HT-29 (cell line): ENCODE results near the gene AFAP1. TPM values are rescaled to one million over a fixed set of nuclear protein-coding genes. Genes with fewer than 3 reads are reported as not detected.

Experiments used
- DNase-seq: peaks from one replicate; pipeline ENCODE4 v3.0.0-alpha.2; 2015; ENCODE audit warnings: low spot score
- total RNA-seq: library from RNA; depleted of rRNA; stranded (reverse); fragments of >200 nt; shearing (Covaris generic); gene quantifications from 2 replicates; pipeline ENCODE4 v1.2.3, GENCODE V29; 2014

The AFAP1 gene
- total RNA-seq, 1 experiment from 2014 or later = 2.9 TPM

DNA sequence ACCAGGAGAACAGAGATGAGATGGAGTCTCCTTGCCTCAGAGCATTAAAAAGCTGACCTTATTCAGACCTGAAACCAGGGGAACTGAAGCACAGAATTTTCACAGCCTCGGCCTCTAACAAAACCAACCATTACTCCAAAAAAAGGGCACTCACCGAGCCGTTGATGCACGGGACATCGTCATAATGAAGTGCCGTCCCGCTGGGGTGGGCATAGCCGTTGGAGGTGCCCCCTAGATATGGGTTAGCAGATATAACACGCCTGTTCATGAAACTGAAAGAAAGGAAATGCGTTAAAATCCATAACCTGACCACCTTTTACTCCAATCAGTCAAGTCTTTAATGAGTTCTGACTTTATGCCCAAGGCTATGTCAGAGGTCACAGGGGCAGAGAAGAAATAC is 153.6 kb downstream of the AFAP1 start:
- no peak for DNase-seq

DNA sequence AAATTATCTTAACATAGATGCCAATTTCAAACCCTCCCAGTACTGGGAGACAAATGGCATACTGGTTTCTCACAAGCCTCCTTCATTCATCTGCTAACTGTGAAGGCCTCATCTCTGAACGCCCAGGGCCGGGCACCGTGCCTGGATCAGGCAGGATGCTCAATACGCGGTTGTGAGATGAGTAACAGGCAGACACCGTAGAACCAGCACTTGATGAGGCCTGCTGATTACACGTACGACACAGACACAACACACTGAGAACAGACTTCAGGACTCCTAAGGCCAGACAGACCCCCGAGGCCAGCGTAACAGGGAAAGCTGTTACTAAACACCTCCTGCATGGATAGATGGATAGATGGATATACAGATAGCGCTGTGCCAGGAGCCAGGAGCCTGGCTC is 154.6 kb downstream of the AFAP1 start:
- no peak for DNase-seq

DNA sequence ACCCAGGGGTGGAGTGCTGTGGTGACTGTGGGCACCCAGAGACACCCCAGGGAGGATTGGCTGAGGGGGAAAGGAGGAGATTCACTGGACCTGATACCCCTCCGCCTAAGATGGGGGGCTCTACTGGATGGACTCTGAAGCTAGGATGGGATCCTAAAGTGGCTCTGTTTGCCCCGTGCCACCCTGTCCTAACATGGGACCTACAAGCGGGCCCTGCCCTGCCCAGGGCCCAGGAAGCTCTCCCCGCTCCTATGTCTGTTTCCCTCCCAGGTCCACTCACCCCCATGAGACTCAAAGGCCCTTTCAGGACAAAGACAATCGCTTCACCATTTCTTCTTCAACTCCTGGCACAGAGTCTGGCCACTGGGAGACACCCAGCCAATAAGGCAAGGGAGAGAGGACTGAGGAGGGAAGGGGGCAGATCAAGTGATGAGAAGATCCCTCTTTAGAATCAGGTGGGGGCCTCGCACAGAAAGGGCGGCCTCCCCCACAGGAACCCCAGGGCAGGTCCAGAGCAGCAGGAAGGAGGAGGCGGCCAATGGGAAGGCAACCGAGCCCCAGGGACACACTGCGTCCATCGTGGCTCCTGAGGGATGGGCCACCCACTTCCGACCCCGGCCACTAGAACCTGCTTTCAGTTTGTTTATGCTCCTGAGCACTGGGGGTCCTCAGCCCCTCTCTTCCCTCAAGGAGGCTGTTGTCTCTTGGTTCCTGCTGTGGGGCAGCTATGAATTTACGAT is 155.4 kb downstream of the AFAP1 start:
- no peak for DNase-seq

DNA sequence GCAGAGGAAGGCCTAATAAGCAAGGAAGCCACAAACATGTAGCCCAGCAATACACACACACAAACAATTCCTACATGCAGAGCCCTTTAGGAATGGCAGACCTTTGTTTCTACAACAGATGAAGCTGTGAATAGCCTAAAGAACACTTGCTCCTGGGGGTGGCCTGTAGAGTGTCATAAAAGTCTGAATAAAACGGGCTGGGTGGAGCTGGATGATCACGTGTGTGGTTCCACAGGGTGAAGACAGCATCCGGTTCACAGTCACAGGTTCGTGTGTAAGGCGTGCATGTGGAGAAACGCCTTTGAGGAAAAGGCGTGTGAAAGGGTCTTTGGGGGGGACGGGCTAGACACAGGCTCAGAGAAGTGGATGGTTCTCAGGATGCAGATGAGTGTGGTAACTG is 156.1 kb downstream of the AFAP1 start:
- no peak for DNase-seq

DNA sequence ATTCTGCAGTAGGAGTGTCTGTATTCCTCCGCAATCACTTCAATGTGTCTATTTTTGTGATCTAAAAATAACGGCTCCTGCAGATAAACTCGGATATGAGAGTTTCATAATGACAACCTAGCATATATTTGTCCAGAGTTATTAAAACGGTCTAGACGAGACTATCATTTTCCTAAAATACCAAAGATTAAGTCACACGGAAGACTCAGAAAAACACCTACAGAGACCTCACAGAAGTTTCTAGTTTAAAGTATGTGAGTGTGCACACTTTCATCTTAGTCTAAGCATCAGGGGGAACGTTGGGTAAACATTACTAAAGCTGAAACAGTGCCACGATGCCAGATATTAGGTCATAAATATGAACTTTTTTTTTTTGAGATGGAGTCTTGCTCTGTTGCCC is 156.9 kb downstream of the AFAP1 start:
- no peak for DNase-seq

DNA sequence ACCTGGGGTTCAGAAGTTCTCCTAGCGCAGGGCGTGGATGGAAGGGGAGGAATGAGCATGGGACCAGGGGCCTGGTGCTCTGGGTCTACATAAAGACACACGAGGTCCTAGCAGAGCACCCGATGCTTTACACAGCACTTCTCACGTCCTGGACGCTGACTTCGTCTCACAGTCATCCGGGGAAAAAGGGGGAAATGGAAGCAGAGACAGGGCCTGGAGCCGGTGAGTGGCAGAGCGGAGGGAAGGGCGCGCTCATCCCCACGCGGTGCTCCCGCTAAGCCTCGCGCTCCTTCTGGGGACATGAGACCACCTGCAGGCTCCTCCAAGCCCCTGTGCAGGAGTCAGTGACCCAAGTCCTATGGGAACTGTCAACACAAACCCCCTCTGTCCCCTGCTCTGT is 157.7 kb downstream of the AFAP1 start:
- no peak for DNase-seq

DNA sequence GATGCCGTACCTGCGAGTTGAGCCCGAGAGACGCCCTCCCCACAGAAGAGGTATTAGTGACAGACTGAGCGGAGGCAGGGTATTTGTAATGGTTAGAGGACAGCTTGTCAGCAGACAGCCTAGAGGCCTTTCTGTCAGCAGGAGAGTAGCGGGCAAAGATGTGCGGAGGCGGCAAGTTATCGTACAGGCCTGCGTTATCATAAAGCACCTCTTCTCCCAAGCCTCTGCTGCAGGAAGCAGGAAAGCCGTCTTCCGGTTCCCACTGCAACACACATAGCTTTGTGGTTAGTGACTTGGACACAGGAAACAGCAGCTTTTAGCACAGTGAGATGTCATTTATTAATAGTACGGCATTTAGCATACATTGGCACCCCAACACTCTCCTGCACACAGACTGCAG is 158.3 kb downstream of the AFAP1 start:
- no peak for DNase-seq

DNA sequence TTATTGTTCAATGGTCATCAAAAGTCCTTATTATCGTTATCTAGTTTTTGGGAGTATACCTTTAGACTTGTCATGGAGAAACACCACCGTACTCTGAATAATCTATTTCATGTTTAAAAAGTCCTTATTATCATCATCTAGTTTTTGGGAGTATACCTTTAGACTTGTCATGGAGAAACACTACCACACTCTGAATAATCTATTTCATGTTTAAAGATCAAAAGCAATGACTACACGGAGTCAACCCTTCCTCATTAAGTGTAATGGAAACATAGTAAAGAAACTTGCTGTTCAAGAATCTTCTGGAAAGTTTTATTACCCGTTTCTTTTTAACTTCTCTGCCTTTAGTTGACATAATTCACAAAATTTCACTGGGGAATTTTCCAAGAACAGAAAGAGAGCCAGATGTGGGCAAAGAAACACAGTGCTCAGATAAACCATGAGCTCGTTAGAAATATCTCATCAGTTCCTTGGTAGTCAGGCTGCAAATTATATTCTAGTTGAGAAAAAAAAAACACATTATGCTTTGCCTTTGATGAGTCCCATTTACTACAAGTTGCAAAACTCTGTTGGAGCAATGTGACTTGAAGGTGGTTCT is 158.8 kb downstream of the AFAP1 start:
- DNase-seq = no peak

DNA sequence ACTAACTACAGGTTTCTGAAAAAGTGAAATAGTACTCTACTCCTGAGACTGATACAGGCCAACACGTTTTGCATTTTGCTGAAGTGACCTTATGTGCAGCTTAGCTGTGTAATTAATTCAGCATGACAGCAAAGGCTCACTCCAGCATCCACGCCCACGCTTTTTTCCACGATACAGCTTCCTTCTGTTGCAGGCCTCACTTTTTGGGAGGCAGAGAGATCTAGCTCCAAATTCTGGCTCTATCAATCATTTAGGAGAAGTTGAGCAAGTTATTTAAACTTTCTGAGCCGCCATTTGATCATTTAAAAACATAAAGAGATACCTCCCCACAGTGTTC is 160.3 kb downstream of the AFAP1 start:
- no peak for DNase-seq

DNA sequence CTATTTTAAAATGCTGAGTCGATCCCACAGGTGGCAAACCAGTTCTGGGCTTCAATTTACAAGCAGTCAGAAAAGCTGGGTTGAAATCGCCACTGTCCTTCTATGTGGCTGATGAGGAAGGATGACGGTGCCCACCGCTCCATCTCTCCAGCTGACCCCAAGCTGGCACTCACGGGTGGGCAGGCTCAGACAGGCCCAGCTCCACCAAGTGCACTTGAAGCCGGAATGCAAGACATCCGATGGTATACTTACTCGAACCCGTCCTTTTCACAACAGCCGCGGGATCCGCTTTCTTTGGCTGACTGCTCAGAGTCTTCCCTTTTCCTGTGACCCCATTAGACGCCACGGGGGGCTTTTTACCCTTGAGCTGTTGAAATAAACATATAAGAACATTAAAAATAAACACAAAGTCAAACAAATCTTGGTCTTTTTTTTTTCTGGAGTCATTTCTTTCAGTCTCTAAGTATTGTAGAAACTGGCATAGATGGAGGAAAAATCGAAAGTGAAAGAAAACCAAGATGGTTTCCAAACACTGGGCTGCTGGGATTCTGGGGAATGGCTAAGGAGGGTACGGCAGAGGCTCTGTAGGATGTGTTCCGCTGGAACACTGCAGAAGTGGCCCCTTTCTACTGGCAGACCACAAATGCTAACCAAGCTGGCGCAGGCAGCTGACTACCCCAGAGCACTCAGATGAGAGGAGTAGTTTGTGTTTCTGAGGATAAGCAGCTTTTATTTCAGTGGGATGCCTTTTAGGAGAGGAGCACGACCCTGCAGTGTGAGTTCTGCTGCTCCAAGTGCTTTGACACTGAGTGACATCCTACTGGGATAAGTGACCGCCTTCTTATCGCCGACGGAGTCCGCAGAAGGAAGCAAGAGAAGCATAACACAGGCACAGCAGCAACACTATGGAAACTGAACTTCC is 160.9 kb downstream of the AFAP1 start:
- DNase-seq = no peak

DNA sequence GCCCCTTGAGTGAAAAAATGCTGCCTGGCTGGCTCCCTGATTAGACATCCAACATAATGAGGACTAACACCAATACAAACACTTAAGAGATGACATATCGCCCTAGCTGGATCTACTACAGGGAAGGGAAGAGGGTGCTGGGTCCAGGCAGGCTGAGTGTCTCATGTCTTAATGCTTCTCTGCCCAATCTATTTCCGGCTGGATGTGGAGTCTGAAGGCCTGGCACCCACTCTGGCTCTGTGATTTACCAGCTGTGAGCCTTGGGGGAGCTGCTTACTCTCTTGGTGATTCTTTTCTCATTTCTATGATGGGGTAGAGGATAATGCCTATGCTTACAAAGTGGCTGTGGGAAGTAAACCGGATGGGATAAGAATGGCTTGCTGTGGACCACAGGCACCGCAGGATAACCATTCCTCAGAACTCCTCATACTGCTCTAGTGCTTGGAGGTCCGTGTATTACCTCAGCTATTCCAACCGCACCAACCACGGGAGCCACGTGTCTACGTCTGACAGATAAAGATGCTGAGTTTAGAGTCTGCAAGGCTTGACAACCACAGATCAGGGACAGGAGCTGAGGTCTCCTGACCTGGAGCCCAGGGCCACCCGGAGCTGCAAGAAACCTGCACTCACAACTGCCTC is 161.7 kb downstream of the AFAP1 start:
- no peak for DNase-seq

DNA sequence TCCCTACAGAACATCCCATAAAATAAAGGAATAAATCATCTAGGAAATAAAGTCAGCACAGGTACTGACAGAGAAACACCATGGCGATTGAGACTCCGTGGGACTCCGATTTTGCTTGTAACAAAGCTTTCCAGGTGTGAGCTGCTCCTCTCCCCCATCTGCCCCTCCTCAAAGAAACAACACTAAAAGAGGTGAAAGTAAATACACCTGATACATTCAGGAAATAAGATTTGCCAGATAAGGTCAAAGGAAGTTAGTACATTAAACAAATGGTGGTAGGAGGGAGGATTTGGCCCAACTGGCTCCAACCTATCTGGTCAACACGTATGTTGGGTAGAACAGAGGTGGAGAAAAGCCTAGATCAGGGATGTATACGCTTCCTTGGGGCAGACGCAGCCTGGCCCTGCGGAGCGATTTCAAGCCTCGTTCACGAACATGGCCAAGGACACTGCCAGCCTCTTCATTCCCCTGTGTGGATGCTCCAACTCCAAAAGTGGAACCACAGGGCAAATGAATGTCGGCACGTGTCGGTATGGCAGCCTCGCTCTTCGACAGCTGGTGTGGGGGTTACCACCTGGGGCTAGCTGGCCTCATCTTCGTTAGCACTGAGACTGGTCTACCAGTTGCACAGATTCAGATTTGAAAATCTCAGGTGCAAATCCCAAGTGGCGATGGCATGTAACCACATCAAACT is 162.5 kb downstream of the AFAP1 start:
- no peak for DNase-seq

DNA sequence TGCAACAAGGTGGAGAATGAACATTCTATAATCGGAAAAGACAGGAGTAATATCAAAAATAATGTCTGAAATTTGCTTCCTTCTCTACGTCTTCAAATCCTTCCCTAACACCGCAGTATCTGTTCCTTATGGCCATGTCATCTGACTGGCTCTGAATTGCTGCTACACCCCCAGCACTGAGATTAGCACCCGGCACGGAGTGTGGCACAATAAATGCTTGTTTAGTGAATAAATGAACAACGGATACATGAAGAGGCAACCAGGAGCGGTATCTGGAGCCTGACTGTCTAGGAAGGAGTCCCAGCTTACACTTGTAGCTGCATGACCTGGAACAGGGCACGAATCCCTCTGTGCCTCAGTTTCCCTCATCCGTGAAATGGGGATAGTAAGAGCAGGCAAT is 164.3 kb downstream of the AFAP1 start:
- no peak for DNase-seq

DNA sequence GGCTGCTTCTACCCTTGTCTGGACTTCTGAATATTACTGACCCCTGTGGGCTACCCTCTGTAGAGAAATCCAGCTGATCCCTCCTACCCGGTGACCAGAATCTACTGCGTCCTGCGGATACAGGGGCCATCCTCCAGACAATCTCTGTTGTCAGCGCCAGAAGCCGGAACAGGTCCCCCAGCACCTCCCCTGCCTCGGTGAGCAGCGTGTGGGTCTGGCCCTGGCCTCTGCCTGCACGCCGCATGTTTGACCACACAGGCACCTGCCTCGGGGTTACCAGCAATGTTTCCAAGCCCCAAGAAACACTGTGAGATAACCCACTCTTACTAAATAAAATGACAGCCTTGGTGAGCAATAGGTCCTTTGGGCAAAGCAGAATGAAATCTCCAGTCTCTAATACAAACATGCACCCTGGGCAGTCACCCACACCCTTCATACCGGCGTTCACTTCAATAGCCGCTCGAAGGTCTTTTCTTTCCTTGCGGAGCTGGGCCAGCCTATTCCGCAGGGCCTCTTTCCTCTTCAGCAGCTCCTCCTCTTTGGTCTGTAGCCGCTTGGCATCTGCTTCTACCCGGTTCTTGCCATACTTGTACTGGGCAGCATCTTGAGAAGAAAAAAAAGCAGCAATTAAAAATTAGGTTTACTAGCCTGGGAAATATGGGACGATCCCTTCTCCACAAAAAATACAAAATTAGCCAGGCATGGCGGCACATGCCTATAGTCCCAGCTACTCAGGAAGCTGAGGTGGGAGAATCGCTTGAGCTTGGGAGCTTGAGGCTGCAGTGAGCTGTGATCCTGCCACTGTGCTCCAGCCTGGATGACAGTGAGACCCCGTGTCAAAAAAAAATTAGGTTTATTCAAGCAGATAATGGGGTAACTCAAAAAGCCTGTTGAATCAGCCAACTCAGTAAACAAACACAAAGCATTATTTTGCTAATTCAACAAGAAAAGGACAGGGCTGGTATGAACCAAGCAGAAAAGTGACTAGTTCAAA is 165.1 kb downstream of the AFAP1 start:
- no peak for DNase-seq

DNA sequence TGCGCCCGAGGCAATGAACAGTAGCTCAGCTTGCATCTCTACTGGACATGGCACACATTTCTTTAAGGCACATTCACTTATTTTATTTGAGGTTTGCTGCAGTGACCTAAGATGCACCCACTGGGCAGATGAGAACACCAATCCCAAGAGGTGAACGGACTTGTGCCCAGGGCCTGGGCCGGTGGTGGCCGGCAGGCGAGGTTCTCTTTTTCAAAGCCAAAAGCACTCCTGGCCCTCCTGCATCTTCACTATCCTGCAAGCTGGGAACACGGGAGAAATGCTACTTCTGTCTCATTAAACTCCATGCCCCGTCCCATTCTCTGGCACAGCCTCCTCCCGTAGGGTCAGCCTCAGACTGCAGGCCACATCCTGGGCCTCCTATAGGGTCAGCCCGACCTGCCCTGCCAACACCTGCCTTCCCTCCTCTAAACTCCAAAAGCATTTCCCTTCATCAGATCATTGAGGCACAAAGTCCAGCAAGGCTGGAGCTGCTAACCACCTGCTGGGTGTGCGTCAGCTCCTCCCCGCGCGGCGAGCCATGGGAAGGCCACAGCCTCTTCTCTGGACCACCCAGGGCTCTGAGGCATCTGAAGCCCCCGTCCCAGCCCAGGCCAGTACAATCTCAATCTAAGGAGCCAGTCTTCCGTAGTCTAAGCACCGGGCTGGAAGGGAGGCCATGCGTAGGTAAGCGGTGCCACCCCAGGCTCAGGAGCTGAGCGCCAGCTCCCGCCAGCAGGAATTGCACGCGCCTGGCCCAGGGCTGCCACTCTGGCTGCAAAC is 166.1 kb downstream of the AFAP1 start:
- DNase-seq = no peak

DNA sequence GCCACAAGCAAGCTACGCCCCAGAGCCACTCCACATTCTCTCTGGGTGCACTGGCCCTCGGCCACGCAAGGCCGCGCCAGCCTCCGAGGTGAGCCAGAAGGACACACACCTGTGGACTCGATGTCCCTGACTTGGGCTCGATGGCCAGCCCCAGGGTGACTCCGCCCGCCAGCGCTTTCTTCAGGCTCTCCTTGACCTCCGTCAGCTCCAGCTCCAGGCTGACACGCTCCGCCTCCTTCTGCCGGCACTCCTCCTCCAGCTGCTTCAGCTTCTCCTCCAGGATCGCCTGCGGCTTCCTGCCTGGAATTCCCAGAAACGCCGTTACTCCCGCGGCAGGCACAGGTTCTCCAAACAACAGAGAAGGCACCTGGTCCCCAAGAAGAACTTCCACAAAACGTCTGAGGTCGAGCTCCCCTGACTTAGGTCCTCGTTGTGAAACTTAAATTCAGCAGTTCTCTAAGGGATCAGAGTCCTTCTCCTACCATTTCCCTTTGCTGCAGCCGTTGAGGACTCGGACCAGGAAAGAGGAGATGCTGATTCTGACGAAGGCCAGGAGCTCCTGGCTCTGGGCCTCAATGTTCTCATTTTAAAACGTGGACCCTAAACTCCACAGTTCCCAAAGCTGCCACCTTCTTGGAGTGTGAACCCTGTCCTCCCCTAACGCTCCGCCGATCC is 166.8 kb downstream of the AFAP1 start:
- DNase-seq = no peak

DNA sequence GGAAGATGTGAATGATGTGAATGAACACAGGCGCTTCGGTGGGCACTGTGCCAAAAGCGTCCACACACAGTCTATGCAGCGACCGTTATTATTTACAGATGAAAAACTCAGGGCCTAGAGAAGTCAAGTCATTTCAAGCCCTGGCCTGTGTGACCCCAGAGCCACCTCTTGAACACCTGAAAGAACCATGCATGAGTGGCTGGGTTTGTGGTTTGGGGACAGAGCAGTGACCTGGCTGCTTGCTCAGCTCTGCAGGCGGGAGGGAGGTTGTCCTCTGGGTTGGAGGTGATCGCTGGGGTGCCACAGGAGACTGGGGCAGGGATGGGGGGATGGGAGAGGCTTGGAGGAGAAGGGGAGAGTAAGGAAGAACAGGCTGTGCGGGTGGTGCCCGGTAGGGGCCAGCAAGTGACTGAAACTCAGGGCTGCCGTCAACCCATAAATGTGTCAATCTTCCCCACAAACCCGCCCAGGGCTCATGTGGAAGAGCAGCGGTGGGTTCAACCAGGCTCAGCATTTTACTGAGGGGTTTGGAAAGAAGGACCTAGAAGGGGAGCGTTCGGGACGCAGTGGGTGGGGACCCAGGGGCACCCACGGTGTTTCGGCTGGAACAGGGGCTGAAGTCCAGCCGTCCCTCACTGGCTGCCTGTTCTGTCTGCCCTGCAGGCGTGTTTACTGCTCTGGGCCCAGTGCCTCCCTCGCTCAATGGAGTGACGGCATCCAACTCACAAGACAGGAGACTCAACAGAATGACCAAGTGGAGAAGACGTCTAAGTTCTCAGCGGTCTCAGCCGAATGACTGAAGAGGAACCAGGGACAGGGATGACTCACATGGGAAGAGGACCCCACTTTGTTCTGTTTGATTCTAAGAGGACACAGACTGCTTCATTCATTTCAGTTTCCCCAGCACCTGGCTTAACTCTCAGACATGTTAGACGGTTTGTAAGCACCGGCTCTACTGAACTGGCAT is 167.8 kb downstream of the AFAP1 start:
- no peak for DNase-seq

DNA sequence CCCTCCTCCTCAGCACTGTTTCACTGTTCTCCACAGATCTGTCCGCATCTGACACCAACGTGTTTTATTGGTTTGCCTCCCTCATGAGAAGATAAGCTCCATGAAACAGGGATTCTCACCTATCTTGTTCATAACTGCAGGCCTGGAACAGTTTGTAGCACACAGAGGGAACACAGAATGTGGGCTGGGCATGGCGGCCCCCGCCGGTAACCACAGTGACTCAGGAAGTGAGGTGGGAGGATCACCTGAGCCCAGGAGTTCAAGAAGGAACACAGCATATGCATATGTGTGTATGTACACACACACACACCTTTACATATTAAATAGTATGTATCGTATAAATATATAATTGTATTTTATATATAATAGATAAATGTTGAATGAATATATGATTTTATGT is 168.6 kb downstream of the AFAP1 start:
- no peak for DNase-seq
